Activated T-helper 1 cell treated with anti-CD3 and anti-CD28 coated beads, Interleukin-2, amount 50 U/mL, for 16 hours (primary cell): Measurements from ENCODE around the gene ARPC5.
"Not testable (repeated sequence)": the region's sequence is repeated elsewhere in the genome, so short reads cannot be mapped to it uniquely, and the experiment has no call there.

Experiments used
- DNase-seq, 2 donors: peaks; one replicate each; pipeline ENCODE4 v3.0.0-alpha.2; 2020; ENCODE audit warnings: low read depth in 1 of 2, low spot score in 1 of 2

Gene ARPC5

GRCh38 chr1:183635606-183636333 is at the start of gene ARPC5:
Gene ARPC5, minus strand, starts transcription at chr1:183635783. Its CDS starts 124 bp downstream, at chr1:183635659.
- peak; percentile 89 to 94 for DNase-seq

- DNase-seq = no peak
Measured at GRCh38 chr1:183685112-183685713, 49.6 kb upstream of the ARPC5 start.

- DNase-seq = not testable (repeated sequence)
Measured at GRCh38 chr1:183679363-183679762, 43.8 kb upstream of the ARPC5 start.

- DNase-seq = no peak
Measured at GRCh38 chr1:183678819-183679218, 43.2 kb upstream of the ARPC5 start.

GRCh38 chr1:183676586-183677189 is 41.1 kb upstream of the ARPC5 start:
- DNase-seq = no peak

GRCh38 chr1:183675883-183676585 is 40.5 kb upstream of the ARPC5 start:
- DNase-seq = no peak

GRCh38 chr1:183675381-183675780 is 39.8 kb upstream of the ARPC5 start:
- no peak for DNase-seq

- DNase-seq = no peak
Measured at GRCh38 chr1:183674886-183675285, 39.3 kb upstream of the ARPC5 start.

- DNase-seq = no peak
Measured at GRCh38 chr1:183674339-183674738, 38.8 kb upstream of the ARPC5 start.

GRCh38 chr1:183673605-183674323 is 38.2 kb upstream of the ARPC5 start:
- no peak for DNase-seq

- DNase-seq = no peak
Measured at GRCh38 chr1:183670169-183670568, 34.6 kb upstream of the ARPC5 start.

GRCh38 chr1:183656355-183656754 is 20.8 kb upstream of the ARPC5 start:
- DNase-seq = no peak

GRCh38 chr1:183655562-183656075 is 20.0 kb upstream of the ARPC5 start:
- peak; percentile 44 to 52 for DNase-seq

- DNase-seq = no peak
Measured at GRCh38 chr1:183654706-183655105, 19.1 kb upstream of the ARPC5 start.

GRCh38 chr1:183653876-183654451 is 18.4 kb upstream of the ARPC5 start:
- DNase-seq = no peak

GRCh38 chr1:183653462-183653794 is 17.8 kb upstream of the ARPC5 start:
- DNase-seq = no peak

GRCh38 chr1:183652547-183653461 is 17.2 kb upstream of the ARPC5 start, which contains the start of gene APOBEC4:
Gene APOBEC4, minus strand, starts transcription at chr1:183653316. Its CDS starts 4,535 bp downstream, at chr1:183648781.
- DNase-seq = no peak

- DNase-seq = no peak
Measured at GRCh38 chr1:183652107-183652506, 16.5 kb upstream of the ARPC5 start.

- no peak for DNase-seq
Measured at GRCh38 chr1:183651612-183652011, 16.0 kb upstream of the ARPC5 start.
